AG09319 (cell line): ENCODE measurements around the gene PPP3CA.
"Not testable (repeated sequence)": the region's sequence is repeated elsewhere in the genome, so short reads cannot be mapped to it uniquely, and the experiment has no call there.

Source experiments
- DNase-seq: peaks from one replicate; pipeline ENCODE4 v3.0.0-alpha.2; 2010; ENCODE audit warnings: low read depth; ENCODE audit errors: extremely low read depth
- CTCF ChIP-seq: IDR thresholded peaks from 2 replicates; pipeline ENCODE4 v1.5.1; 2011; ENCODE audit warnings: low read depth, mild to moderate bottlenecking, inconsistent platforms, low read length, moderate library complexity

PPP3CA gene

DNA sequence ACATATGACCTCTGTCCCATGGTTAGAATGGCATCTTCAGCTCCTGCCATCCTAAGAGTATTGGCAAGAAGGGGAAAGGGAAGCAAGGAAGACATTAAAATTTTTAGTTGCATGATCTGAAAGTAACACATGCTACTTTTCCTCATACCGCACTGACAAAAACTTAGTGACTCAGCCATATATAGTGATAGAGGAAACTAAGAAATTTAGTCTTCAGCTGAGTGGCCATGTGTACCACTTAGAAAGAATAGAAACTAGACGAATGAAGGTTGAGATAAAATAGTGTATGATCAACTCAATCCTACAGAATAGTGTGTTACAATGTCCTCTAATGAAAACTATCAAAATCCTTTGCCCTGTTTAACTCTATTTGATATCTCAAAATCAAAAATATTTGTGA lies 164.1 kb downstream of the PPP3CA start:
- no peak for DNase-seq
- no peak for TF ChIP-seq CTCF

GRCh38 chr4:101182688-101183087 lies 164.6 kb downstream of the PPP3CA start:
- not testable (repeated sequence) for DNase-seq

- TF ChIP-seq CTCF: no peak
- no peak for DNase-seq
Measured at GRCh38 chr4:101178731-101179130, 168.6 kb downstream of the PPP3CA start.

GRCh38 chr4:101177154-101177553 lies 170.2 kb downstream of the PPP3CA start:
- no peak for TF ChIP-seq CTCF
- DNase-seq: no peak

DNA sequence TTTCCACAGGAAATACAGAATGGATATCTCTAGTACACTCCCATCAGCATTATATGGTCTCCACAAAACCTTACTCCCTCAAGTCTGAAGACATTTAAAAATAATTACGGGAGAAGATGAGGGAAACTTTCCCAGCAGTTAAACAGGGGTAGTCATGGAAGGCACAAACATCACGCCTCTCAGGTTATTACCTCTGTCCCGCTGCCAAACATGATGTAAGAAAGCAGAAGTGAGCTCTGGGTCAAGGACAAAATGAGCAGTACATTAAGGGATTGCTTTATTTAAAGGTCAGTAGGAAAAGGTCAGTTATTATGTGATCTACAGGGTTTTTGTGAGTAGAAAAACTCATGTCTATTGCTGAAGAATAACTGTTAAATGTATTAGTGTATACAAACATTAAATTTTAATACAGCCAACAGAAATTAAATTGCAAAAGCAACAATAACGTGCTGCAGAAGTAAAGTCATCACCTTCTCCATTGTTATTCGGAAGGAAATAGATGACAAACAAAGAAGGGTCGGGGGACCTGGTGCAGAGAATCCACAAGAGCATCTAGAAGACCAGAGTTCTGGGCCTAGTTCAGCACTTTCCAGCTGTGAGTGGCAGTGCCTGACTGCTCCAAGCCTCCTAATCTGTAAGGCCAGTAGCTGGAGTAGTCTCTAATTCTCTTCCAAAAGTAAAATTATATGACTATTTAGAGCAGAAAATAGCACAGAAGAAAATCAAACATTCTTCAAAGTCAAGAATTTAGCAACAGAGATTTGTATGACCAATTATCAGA lies 171.2 kb downstream of the PPP3CA start:
- no peak for DNase-seq
- no peak for TF ChIP-seq CTCF

DNA sequence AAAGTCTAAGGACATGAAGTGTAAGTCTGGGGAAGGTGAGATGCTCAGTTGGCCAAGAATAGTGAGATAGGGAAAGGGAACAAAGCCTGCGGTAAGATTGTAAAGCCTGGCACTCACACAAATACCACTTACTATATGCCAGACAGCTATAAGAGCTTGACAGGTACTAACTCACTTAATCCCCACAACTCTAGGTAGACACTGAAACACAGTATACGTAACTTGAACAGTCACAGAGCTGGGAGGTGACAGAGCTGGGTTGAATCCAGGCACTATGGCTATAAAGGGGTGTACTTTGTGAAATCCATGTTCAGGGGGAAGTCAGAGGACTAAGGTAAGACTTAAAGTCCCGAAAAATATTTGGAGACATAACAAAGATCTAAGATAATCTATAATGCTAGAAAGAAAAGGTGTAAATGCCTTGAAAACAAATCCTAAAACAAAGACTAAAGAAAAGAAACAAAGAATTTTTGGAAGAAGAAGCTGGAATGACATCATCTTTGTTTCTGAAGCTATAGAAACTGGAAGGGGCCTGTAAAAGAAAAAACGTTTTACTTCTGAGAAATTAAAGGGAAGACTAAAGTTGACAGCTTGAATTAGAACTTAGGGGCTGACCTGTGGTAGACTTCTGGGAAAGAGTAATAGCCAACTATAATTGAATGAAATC lies 172.5 kb downstream of the PPP3CA start:
- TF ChIP-seq CTCF: no peak
- DNase-seq: no peak

GRCh38 chr4:101172369-101172768 lies 175.0 kb downstream of the PPP3CA start:
- no peak for TF ChIP-seq CTCF

More at GRCh38 chr4:101172369-101172768, 175.0 kb downstream of the PPP3CA start:
- DNase-seq: no peak
